Measurements from ENCODE around the gene YIPF1.

Gene YIPF1

GRCh38 chr1:53889304-53890298 is at the start of gene YIPF1:
TSS of gene YIPF1 (minus strand) at chr1:53889797. CDS start at chr1:53888937, 860 bp downstream.
- DNase-seq (ENCODE audit: low read depth in 2 of 2) = peak; percentile 72 to 78

GRCh38 chr1:53938136-53938830 is 48.7 kb upstream of the YIPF1 start:
- no peak for DNase-seq (ENCODE audit: low read depth in 2 of 2)

GRCh38 chr1:53936430-53936829 is 46.8 kb upstream of the YIPF1 start:
- DNase-seq (ENCODE audit: low read depth in 2 of 2) = no peak

DNA sequence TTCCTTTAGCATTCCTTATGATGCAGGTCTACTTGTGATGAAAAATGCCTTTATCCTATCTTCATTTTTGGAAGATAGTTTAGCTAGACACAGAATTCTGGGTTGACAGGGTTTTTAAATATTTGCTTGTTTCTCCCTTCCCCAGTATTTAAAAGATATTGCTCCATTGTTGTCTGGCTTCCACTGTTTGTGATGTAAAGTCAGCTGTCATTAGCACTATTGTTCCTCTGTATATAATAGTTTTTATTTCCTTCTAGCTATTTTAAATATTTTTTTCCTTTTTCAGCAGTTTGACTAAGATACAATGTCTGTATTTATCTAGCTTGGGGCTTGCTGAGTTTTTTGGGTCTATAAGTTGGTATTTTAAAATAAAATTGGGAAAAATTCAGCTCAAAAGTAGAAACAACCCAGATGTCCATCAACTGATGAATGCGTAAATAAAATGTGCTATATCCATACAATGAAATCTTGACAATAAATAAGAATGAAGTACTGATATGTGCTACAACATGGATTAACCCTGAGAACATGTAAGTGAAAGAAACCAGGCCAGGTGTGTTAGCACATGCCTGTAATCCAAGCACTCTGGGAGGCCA is 44.7 kb upstream of the YIPF1 start:
- DNase-seq (ENCODE audit: low read depth in 2 of 2) = no peak

- no peak for DNase-seq (ENCODE audit: low read depth in 2 of 2)
Observed at GRCh38 chr1:53931523-53931922, 41.9 kb upstream of the YIPF1 start.

DNA sequence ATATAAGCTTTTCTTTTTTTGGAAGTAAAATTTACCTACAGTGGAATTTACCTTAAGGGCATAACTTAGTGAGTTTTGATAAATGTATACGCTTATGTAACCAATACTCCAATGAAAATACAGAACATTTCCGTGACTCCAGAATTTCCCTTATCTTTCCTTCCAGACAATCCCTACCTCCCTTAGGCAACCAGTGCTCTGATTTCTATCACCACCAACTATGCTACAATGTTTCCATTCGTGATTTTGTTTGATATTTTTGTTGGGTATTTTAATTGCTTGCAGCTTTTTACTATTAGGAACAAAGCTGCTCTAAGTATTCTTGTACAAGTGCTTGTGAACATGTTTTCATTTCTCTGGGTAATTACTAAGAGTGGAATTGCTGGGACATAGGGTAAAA is 41.3 kb upstream of the YIPF1 start:
- DNase-seq (ENCODE audit: low read depth in 2 of 2) = no peak

DNA sequence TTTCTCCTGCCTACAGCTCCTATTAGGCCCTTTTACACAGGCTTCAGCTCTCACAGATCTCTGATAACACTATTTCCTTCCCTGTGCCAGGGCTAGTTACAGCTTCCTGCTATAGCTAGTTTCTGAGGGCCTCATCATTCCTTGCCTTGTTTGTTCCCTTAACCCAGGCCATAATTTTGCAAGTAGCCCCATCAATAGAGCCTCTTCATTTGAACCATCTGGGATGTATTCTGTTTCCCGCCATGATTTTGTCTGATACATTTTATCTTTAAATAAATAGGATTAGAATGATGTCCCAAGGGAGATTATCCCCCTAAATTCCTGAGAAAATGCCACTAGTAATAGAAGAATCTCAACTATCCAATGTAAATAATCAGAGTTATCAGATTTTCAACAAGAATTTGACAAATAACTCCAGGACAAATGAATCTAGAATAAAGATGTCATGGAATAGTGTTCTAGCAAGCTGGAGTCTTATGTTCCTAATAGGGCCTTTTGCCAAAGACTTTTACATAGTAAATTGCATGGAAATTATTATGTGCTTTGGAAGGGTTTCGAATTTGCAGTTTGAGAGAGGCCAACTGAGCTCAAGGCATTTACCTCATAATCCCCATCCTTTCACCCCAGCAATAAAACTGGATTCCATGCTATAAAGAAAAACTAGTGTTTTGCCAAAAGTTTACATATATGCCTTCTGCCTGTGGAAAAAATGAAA is 39.8 kb upstream of the YIPF1 start:
- no peak for DNase-seq (ENCODE audit: low read depth in 2 of 2)

- no peak for DNase-seq (ENCODE audit: low read depth in 2 of 2)
Observed at GRCh38 chr1:53927376-53927881, 37.8 kb upstream of the YIPF1 start.

GRCh38 chr1:53919675-53920066 is 30.1 kb upstream of the YIPF1 start:
- no peak for DNase-seq (ENCODE audit: low read depth in 2 of 2)

GRCh38 chr1:53918343-53918742 is 28.7 kb upstream of the YIPF1 start:
- no peak for DNase-seq (ENCODE audit: low read depth in 2 of 2)

GRCh38 chr1:53913352-53914033 is 23.9 kb upstream of the YIPF1 start:
- DNase-seq (ENCODE audit: low read depth in 2 of 2) = no peak

- no peak for DNase-seq (ENCODE audit: low read depth in 2 of 2)
Observed at GRCh38 chr1:53911442-53911841, 21.8 kb upstream of the YIPF1 start.

GRCh38 chr1:53909946-53910345 is 20.3 kb upstream of the YIPF1 start:
- no peak for DNase-seq (ENCODE audit: low read depth in 2 of 2)

DNA sequence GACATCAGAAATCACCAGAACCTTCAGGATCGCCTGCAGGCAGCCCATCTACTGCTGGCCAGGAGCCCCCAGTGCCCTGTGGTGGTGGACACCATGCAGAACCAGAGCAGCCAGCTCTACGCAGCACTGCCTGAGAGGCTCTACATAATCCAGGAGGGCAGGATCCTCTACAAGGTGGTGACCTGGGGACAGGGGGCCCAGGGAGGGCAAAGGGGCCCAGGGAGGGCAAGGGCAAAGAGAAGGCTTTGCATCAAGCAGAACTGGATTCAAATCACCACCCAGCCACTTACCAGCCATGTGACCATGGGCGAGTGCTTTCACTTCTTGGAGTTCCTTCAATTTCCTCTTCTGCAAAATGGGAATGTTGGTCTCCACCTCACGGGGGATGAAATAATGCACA is 16.5 kb upstream of the YIPF1 start:
- DNase-seq (ENCODE audit: low read depth in 2 of 2) = no peak

DNA sequence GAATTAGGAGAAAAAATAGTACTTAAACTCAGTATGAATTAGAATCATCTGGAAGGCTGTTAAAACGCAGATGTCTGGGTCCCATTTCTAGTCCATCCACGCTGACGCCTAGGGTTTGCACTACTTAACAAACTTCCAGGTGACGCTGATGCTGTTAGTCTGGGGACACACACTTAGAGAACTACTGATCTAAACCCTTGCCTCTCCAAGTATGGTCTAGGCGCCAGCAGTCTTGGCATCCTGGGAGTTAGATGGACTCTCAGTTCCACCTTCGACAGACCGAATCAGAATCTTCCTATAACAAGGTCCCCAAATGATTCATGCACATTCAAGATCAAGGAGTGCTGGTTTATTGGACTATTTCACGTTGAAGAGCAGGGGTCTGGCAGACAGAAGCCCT is 15.9 kb upstream of the YIPF1 start:
- DNase-seq (ENCODE audit: low read depth in 2 of 2) = no peak

DNA sequence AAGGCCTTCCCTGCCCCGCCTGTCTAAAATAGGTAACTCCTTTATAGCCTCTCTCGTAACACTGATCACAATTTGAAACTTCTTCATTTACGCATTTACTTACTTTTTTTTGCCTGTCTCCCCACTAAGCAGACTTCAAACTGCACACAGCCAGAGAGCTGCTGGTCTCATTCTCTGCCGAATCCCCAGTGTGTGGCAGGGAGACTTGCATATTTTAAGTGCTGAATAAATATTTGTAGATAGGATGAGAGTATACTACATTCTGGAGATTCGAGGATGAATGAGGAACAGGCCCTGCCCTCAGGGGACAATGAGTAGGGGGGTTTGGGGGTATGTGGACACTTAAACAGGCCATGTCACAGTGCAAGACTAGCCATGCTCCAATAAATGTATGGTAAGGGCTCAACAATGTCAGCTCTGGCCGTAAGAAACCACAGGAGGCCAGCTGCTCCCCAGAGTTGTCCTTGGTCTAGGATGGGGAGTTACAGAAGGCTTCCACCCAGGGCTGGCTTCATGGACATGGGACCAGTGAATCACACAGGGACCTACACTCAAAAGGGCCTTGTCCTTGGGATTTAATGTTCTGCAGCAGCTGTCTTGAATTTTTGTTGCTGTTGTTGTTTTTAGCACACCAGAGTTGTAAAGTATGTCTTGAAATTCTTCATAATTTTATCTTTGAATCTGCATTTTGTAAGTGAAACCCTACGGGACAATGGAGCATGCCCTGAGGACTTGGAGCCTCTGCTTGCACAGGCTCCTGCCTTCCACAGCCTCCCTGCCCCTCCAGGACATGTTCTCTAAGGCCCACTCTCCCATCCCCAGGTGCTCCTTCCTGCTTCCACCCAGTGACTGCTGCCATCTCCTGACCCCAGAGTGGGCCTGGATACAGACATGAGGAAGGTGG is 12.9 kb upstream of the YIPF1 start:
- no peak for DNase-seq (ENCODE audit: low read depth in 2 of 2)

- DNase-seq (ENCODE audit: low read depth in 2 of 2) = no peak
Observed at GRCh38 chr1:53899708-53900107, 10.1 kb upstream of the YIPF1 start.

DNA sequence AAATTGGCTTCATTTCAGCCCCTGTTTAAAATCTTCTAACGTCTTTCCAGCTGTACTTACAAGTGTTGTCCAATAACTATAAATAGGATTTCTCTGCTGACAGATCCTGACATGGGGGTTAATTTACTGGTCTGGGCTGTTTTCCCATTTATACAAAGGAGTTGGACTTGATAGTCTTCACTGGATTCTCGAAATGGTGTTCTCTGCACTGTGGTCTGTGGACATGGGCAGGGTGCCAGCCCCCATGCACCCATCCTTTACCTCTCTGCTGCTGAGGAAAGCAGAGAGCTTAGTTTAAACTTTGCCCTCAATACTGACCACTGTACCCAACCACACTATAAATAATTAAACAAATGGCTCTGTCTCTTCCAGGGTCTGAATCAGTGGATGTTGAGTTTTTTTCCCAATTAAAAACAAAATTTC is 9.6 kb upstream of the YIPF1 start:
- no peak for DNase-seq (ENCODE audit: low read depth in 2 of 2)

GRCh38 chr1:53896635-53897229 is 7.1 kb upstream of the YIPF1 start:
- no peak for DNase-seq (ENCODE audit: low read depth in 2 of 2)

- no peak for DNase-seq (ENCODE audit: low read depth in 2 of 2)
Observed at GRCh38 chr1:53895421-53895820, 5.8 kb upstream of the YIPF1 start.

Measured in activated CD4-positive, alpha-beta T cell treated with anti-CD3 and anti-CD28 coated beads for 24 hours (primary cell).